Right ventricle myocardium inferior (tissue), 1 donor: ENCODE data around the gene FGD4. TPM values are rescaled to one million over a fixed set of nuclear protein-coding genes. Genes with fewer than 3 reads are reported as not detected.

Experiments
- ATAC-seq: fragments of 200-7000 bp; cut with Tn5 transposase; one replicate; pipeline ENCODE4 v1.9.1; 2020; ENCODE audit warnings: mild to moderate bottlenecking, moderate library complexity
- DNase-seq: peaks from one replicate; pipeline ENCODE4 v3.0.0; 2021; ENCODE audit errors: missing footprints
- intact Hi-C: fragments of 100-400 bp; cut with DNase I; formaldehyde crosslinking; loops from one replicate; pipeline ENCODE4 v1.11.0; 2022
- total RNA-seq: library from RNA; stranded (reverse); fragmentation: NEBNext Ultra II Directional; extraction: Animal tissue kit (Norgen Biotek cat#: 25700); gene quantifications from one replicate; pipeline ENCODE4 v1.2.1, GENCODE V29; 2021
- donor health status: DM: no; HTN: yes; CAD: no; lungs with severe emphysema.

The FGD4 gene
- total RNA-seq, 1 donor from 2014 or later, result 17.4 TPM

DNA sequence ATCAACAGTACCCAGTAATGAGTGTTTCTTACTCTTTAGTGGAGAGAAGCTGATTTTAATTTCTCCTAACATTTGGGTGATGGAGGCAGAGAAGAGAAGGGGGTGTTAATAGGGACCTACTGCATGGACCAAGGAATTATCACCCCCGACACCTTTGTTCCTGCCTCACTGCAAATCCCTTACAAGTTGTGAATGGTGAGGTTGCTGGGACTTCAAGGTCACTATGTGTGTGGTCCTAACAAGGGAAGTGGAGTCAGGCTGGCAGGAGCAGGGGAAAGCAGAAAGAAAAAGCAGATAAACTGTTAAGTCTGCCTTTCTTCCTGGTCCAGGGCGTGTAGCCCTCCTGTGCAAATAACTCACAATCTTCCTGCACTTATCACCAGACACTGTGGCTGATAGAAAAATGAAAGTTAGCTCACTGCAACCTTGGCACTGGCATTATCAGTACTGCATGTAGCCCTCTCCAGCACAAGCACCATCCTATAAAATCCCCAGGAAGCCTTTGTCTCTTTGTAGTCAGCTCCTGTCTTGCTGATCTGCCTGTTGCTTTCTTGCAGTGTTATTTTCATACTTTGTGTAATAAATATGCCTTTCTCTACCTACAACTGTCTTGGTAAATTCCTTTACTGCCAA is 167.4 kb downstream of the FGD4 start:
- ATAC-seq (peak; percentile 69), DNase-seq (no peak)
- intact Hi-C loops, result loop anchor here (5.0 kb wide), 2 partner anchors 34 to 84 kb away; no protein-coding TSS in a partner anchor

DNA sequence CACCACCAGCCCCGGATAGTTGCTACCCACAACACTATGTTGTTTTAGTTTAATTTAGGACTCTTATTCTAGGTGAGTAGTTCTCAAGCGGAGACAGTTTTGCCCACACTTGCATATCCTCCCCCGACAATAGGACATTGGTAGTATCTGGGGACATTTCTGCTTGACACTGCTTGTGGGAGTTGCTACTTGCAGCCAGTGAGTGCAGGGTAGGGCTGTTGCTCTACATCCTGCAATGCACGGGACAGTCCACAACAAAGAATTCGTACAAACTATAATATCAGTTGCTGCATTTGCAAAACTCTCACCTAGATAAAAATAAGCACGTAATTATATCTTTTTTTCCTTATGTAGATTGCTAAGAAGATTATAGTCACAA is 167.9 kb downstream of the FGD4 start:
- ATAC-seq (peak; percentile 67), DNase-seq (no peak)
- intact Hi-C loops, result loop anchor here (5.0 kb wide), 2 partner anchors 35 to 85 kb away; no protein-coding TSS in a partner anchor

DNA sequence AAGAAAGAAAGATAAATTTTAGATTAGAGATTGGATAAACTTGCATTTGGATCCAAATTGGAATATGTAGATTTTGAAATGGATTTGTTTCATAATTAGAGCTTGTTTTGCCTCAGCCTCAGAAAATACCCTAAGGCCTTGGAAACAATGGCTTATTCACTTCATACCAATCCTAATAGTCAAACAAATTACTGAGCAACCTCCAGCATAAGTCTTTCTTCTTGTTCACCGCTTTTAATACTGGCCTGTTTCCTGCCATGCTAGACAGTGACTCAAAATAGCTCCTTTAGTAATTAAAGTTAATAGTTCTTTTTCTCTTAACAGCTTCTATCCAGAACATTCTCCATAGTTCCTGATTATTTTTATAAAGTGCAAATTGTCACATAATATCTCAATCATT is 168.9 kb downstream of the FGD4 start:
- ATAC-seq (peak; percentile 64), DNase-seq (no peak)
- intact Hi-C loops, result loop anchor here (5.0 kb wide), 2 partner anchors 36 to 86 kb away; no protein-coding TSS in a partner anchor

DNA sequence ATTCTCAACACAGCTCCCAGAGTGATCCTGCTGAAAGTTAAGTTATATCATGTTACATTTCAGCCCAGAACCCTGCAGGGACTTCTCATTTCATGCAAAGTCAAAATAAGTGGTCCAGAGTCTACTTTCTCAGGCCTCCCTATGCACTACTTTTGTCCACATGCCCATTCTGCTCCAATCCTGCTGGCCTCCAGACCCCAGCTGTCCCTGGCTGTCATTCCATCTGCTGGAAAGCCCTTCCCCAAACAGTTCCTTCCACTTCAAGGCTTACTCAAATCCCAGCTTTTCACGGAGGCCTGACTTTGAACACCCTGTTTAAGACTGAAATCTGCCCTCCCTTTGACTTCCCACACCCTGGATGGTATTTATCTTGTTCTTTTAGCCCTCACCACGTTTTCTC is 169.9 kb downstream of the FGD4 start:
- no peak for ATAC-seq
- intact Hi-C loops, result loop anchor here (5.0 kb wide), 2 partner anchors 37 to 87 kb away; no protein-coding TSS in a partner anchor
- no peak for DNase-seq

DNA sequence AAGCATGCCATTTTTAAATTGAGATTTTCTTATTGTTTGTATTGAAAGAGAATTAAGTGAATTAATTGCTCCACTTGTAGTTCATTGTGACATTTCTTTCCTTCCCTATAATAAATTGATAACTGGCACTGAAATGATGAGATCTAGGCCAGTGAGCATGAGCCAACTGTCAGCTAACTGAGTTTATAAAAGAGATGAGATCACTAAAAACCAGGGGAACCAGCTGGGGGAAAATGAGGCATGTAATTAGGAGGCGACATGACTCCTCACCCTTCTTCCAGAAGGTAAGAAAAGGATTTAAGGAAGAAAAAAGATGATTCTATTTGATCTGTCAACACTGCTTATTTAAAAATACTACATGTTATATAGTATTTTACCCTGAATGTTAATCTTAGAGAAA is 175.2 kb downstream of the FGD4 start:
- intact Hi-C loops, result no loop called here
- no peak for ATAC-seq

DNA sequence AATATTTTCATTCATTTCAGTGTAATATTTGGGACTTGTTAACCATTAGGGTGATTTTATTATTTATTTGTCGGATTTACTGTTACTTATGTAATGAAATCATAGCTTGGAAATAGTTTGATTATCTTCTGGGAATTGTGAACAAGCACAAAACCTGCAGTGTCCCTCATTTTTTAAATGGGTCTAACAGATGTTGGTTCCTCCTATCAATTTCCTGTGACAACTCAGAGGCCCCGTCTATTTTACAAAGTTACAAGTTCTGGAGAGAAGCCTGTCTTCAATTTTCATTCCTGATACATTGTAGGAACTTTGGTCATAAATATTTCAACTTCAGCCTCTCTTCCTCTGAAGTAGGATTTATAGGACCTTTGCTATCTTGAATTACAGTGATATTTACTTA is 178.0 kb downstream of the FGD4 start:
- intact Hi-C loops, result no loop called here
- ATAC-seq, result no peak
- no peak for DNase-seq

More for the DNA sequence above, 175.2 kb downstream of the FGD4 start:
- no peak for DNase-seq

DNA sequence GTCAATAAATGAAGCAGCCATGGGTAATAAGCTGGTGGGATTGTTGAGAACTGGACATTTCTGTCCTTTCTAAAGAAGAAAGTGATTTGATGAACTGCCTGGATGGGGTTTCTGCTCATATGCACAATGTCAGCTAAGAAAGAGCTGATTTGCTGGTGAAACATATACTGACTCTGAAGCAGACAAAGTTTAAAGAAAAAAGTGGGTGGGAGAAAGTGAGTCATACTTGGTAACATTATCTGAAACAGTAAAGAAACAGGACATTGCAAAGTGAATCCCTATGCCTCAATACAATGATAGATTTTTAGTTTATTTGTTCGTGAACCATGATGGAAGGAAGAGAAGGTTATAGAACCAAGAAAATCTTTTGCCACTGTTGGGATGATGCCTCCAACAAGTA is 184.2 kb downstream of the FGD4 start:
- intact Hi-C loops, result no loop called here
- DNase-seq (no peak), ATAC-seq (no peak)

DNA sequence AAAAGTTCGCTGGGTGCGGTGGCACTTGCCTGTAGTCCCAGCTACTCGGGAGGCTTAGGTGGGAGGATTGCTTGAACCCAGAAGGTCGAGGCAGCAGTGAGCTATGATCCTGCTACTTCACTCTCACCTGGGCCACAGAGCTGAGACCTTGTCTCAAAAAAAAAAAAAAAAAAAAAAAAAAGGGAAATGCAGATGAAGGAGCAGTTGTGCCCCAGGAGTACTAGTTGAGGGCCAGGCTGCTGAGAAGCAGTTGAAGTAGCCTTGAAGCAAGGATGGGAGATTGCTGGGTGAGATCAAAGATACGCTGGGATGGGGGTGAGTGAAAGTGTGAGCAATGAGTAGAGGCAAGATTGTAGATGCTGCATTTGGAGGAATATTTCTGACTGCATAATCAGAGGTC is 186.3 kb downstream of the FGD4 start:
- ATAC-seq (no peak), DNase-seq (no peak)
- intact Hi-C loops, result no loop called here

DNA sequence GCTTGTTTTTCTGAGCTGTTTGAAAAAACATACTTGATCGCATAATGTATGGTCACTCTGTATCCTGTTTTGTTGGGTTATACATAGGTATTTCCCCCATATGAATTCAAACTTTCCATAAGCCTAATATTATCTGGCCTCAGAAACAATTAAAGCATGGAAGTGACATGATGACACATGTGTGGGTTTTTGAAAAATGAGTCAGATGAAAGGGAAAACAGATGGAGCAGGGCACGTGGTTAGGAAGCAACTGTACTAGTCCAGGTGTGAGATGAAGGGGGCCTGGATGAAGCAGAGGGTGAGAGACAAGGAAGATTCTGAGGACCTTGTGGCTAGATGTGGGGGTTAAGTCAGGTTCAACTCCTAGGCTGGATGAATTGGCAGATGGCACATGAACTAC is 187.0 kb downstream of the FGD4 start:
- ATAC-seq, result no peak
- no peak for DNase-seq
- intact Hi-C loops, result no loop called here

DNA sequence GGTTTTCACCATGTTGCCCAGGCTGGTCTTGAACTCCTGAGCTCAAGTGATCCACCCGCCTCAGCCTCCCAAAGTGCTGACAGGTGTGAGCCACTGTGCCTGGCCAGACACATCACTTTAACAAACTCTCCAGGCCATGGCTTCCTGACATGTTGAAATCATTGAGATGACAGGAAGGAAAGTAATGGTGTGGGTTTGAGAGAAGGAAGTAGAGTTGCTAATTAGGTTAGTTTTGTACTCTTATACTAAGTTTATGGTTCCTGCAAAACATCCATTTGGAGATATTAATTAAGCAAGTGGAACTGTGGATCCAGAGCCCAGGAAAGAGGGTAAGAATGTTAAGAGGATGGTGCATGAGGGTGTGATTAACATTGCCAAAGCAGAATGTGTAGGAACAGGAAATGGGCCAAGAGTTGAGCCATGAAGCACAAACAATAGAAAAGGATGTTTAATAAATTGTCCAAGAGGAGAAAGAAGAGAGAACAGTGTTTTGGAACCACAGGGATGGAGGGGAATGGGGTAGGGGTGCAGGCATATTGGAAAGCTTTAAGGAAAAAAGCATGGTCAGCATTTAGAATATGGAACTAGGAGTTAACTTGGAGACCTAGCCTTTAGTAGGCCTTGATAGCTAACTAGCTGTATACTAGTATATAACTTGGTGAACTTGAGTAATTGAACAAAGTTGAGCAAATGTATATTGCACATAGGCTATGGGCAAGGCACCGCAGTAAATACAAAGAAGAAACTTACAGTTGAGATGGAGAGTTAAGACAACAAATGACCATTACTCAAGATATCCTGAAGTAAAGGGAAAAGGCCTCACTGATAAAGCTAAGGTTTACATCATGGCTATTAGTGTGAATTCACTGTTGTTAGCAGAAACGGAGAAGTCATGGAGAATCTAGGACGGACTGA is 188.5 kb downstream of the FGD4 start:
- intact Hi-C loops, result no loop called here
- ATAC-seq, result no peak

DNA sequence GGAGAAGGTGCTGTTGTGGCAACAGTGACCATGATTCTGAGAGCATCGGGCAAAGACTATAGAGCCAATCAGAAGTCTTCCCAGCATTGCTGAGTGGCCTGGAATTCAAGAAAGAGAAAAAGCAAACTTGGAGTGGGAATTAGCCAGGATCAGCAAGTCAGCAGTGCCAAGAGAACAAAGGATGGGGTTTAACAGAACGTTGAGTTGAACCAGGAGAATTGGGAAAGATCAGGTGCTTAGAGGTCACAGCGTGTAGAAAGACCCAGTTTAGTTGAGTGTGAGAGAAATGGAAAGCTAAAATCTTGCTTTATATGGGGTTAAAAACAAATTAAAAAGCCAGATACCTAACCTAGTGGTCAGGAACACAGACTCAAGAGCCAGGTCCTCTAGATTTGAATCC is 189.2 kb downstream of the FGD4 start:
- no peak for ATAC-seq
- intact Hi-C loops, result no loop called here
- no peak for DNase-seq

More for the DNA sequence above, 188.5 kb downstream of the FGD4 start:
- no peak for DNase-seq

DNA sequence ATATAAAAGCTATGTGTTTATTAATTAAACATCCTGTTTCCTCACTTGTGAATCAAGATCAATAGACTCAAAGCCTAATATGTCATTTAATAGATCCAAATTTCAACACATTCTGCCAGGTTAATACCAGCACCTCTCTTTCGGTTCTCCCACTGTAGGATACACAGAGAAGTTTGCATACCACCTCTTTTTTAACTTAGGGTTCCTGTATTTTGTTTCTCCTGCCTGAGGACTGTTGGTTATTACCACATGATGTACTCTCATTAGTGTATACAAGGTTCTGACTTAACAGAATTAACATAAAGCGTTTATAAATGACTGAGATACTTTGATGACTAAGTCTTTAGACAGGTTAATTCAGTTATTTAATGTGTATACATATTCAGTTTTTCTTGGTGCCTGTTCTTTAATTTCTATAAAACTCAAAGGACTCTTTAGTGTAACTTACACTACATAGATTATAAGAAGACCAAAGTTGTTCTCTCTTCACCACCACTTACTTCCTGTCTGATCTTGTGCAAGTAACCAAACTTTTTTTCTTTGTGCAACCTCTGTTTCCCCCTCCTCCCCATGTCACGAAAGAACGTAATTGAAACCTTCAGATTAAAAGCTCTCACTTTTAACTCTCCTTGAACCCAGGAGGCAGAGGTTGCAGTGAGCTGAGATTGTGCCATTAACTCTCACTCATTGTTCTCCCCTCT is 190.0 kb downstream of the FGD4 start:
- DNase-seq, result no peak
- peak; percentile 31 for ATAC-seq
- intact Hi-C loops, result no loop called here

DNA sequence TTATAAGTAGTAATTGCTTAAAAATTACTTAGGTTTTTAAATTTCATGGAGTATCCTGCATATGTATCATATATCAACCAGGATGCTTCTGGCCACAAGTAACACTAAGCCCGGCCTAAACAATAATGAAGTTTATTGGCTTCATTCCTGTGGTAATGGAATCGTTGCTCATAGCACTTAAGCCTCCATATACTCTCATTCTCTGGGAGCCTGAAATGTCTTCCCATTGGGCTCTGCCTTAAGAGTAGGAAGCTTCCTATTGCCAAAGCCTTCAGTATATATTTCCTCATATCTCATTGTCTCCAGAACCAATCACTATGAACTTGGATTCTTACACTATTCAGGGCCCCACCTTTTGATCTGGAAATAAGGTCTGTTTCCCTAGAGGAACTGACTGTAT is 195.9 kb downstream of the FGD4 start:
- no peak for ATAC-seq
- intact Hi-C loops, result no loop called here
- DNase-seq, result no peak

DNA sequence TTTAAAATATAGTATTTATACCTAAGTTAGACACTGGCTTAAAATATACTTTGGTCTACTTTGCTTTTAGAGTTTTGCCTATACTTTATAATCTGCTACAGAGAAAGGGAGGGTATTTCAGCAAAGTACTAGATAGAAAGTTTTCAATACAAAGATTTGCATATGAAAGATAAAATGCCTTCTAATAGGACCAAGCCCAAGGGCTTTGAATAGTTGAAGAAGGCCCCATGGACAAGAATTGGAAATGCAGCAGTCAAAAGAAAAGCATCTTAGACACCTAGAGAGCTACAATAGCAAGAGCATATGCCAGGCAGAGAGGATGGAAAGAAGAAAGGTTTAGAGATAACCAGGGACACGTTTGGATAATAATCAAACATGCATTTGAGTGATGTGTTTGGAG is 196.7 kb downstream of the FGD4 start:
- intact Hi-C loops, result no loop called here
- ATAC-seq (no peak), DNase-seq (no peak)

DNA sequence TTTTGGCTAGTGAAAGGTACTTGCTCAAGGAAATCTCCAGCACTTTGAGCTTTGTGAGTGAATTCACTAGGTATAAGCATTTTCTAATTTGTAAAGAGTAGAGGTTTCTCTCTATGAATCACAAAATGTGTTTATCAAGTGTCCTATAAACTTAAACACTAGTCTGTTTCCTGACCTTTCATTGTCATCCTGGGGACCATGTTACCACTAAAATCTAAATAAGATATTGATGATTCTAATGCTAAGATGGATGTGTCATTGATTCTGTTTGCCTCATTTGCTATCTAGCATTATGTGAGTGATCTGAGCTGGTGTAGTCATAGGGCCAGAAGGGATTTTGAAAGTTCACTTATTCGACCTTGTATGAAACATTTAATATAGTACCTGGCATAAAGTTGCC is 199.3 kb downstream of the FGD4 start:
- ATAC-seq (no peak), DNase-seq (no peak)
- intact Hi-C loops, result no loop called here

DNA sequence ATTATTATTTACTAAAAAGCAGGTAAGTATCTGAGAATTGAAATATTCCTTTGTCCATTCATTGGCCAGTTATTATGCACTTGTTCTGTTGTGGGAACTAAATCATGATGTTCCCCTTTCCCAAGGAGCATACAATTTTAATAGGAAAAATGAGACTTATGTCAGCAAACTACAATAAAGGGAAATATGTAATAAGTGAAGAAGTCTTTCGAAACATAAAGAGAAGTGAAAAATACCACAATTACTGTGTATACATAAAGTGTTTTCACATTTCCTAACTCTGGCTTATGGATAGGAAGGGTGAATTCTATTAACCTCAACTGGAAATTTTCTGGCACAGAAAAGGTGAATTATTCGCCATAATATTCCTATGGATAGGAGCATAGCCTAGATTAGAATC is 201.3 kb downstream of the FGD4 start:
- intact Hi-C loops, result no loop called here
- no peak for ATAC-seq

DNA sequence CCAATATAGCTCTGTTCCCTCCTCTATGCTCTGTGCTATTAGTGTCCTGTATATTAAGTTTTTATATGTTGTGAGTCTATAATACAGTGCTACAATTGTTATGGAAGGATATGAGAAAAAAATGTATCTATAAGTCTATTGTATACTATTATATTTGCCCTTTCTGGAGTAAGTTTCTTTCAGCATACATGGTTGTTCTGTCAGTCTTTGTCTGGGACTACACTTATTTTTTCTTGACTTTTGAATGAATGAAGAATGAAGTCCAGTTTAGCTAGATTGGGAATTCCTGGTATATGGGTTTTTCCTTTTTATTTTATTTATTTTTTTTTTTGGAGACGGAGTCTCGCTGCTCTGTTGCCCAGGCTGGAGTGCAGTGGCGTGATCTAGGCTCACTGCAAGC is 203.7 kb downstream of the FGD4 start:
- no peak for DNase-seq
- ATAC-seq, result no peak
- intact Hi-C loops, result no loop called here

More for the DNA sequence above, 201.3 kb downstream of the FGD4 start:
- no peak for DNase-seq

DNA sequence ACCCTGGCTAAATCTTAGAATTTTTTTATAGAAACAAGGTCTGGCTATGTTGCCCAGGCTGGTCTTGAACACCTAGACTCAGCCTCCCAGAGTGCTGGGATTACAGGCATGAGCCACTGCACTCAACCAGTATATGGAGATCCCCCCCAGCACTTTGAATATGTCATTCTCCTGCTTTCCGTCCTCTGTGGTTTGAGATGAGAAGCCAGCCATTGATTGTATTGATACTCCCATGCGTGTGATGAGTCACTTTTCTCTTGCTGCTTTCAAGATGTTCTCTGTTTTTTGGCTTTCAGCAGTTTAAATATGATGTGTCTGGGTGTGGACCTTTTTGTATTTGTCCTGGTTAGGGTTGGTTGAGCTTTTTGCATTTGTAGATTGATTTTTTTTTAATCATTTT is 204.5 kb downstream of the FGD4 start:
- DNase-seq (no peak), ATAC-seq (no peak)
- intact Hi-C loops, result no loop called here

DNA sequence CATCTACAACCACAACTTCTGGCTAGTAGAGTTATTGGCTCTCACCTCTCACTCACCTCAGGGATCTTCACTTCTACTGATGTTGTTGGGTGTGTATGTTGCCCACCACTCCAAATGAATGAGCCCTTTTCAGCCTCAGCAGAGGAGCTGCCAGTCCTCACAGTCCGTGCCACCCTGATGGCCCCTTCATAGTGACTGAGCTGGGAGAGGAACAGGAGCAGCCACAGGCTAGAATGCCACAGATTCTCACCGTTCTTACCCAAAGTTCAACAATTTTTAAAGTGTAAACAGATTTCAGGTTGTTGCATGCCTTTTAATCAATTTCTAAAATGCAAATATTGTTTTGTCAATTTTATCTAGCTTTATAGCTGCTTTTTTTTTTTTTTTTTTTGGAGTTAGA is 205.2 kb downstream of the FGD4 start:
- intact Hi-C loops, result no loop called here
- DNase-seq (no peak), ATAC-seq (no peak)
